ENCODE results near the gene UVSSA.

UVSSA gene

GRCh38 chr4:1346781-1347409 is at the start of gene UVSSA:
Gene UVSSA, plus strand, starts transcription at chr4:1347208. Its CDS starts 884 bp downstream, at chr4:1348092.
- peak; percentile 100 for DNase-seq

- no peak for DNase-seq
Measured at GRCh38 chr4:1297456-1298325, 49.3 kb upstream of the UVSSA start.

GRCh38 chr4:1298461-1298860 is 48.5 kb upstream of the UVSSA start:
- no peak for DNase-seq

GRCh38 chr4:1299301-1299860 is 47.6 kb upstream of the UVSSA start:
- no peak for DNase-seq

- no peak for DNase-seq
Measured at GRCh38 chr4:1300466-1301455, 46.2 kb upstream of the UVSSA start.

- no peak for DNase-seq
Measured at GRCh38 chr4:1302159-1302558, 44.8 kb upstream of the UVSSA start.

GRCh38 chr4:1305261-1305711 is 41.7 kb upstream of the UVSSA start:
- DNase-seq = peak; percentile 89

GRCh38 chr4:1305781-1306455 is 41.1 kb upstream of the UVSSA start:
- no peak for DNase-seq

GRCh38 chr4:1307951-1308735 is 38.9 kb upstream of the UVSSA start:
- DNase-seq = no peak

- no peak for DNase-seq
Measured at GRCh38 chr4:1309261-1310010, 37.6 kb upstream of the UVSSA start.

GRCh38 chr4:1310031-1310795 is 36.8 kb upstream of the UVSSA start:
- no peak for DNase-seq

GRCh38 chr4:1310796-1311631 is 36.0 kb upstream of the UVSSA start:
- no peak for DNase-seq

GRCh38 chr4:1312821-1313640 is 34.0 kb upstream of the UVSSA start:
- DNase-seq = no peak

GRCh38 chr4:1315306-1315705 is 31.7 kb upstream of the UVSSA start:
- no peak for DNase-seq

GRCh38 chr4:1315836-1316536 is 31.0 kb upstream of the UVSSA start:
- no peak for DNase-seq

GRCh38 chr4:1316537-1317168 is 30.4 kb upstream of the UVSSA start:
- DNase-seq = no peak
